Thoracic aorta (tissue), 2 donors: ENCODE measurements around the gene AKT2. TPM values are rescaled to one million over a fixed set of nuclear protein-coding genes. Genes with fewer than 3 reads are reported as not detected.

ENCODE experiments used
- ATAC-seq: fragments of 150-250 bp; one replicate; pipeline ENCODE4 v1.8.0; 2017; ENCODE audit warnings: low read depth; ENCODE audit not compliant: insufficient number of reproducible peaks, low FRiP score
- DNase-seq: peaks from one replicate; pipeline ENCODE4 v3.0.0-alpha.2; 2020; ENCODE audit warnings: low spot score
- H3K27ac ChIP-seq, 2 donors: fragments of 200-600 bp; sonication (generic); 1 replicate in 1 of 2; 2 replicates in 1 of 2; pipeline ENCODE4 v1.5.1; 2016; ENCODE audit warnings: mild to moderate bottlenecking in 2 of 2, moderate library complexity in 2 of 2
- H3K27me3 ChIP-seq: fragments of 200-600 bp; sonication (generic); replicated peaks from 2 replicates; pipeline ENCODE4 v1.6.0; 2016; ENCODE audit warnings: mild to moderate bottlenecking; ENCODE audit not compliant: insufficient read depth
- H3K36me3 ChIP-seq: fragments of 200-600 bp; sonication (generic); one replicate; pipeline ENCODE4 v1.5.1; 2016
- H3K4me1 ChIP-seq, 2 donors: fragments of 200-600 bp; sonication (generic); 1 replicate in 1 of 2; 2 replicates in 1 of 2; pipeline versions ENCODE4 v1.5.1 to v1.6.0; 2016; ENCODE audit warnings: low read depth in 2 of 2, mild to moderate bottlenecking in 1 of 2; ENCODE audit not compliant: control insufficient read depth in 1 of 2
- H3K4me3 ChIP-seq: fragments of 200-600 bp; sonication (generic); 2 replicates; pipeline ENCODE4 v1.5.1; 2016; ENCODE audit warnings: mild to moderate bottlenecking
- H3K9me3 ChIP-seq: fragments of 200-600 bp; sonication (generic); 2 replicates; pipeline ENCODE4 v1.5.1; 2016
- total RNA-seq, 2 donors: library from RNA; depleted of rRNA; stranded (reverse); fragments of >200 nt; gene quantifications; one replicate each; pipeline versions ENCODE4 v1.1.0 to v1.2.3, GENCODE V29; 2016
- TF ChIP-seq, protein P1 (sequence below): fragments of 200-600 bp; sonication (generic); IDR thresholded peaks from one replicate; pipeline ENCODE4 v1.5.1; 2019; ENCODE audit warnings: antibody characterized with exemption

AKT2 gene
- total RNA-seq, 2 donors from 2014 or later: 94.5 to 138 TPM

DNA sequence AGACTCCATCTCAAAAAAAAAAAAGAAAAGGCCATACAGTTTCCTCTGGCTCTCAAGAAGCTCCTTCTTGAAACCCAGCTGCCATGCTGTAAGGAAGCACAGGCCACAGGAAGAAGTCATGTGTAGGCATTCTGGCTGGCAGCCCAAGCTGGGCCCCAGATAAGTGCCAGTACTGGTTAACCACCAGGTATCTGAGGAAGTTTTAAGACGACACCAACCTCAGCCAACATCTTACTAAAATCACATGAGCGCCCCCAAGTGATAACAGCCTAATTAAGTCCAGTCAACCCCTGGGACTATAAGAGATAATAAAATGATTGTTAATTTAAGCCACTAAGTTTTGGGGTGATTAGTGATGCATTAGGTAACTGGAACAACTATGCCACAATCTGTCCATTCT lies 27.4 kb upstream of the AKT2 start:
- no peaks in the 10 kb centered on the region for H3K36me3 ChIP-seq
- peaks cover 0 to 5% of the 10 kb centered on the region in 2 donors for H3K4me1 ChIP-seq
- H3K27ac ChIP-seq: no peak overlapping the region
- no peak for DNase-seq
- H3K27me3 ChIP-seq: no peaks in the 10 kb centered on the region
- TF ChIP-seq, protein P1, sequence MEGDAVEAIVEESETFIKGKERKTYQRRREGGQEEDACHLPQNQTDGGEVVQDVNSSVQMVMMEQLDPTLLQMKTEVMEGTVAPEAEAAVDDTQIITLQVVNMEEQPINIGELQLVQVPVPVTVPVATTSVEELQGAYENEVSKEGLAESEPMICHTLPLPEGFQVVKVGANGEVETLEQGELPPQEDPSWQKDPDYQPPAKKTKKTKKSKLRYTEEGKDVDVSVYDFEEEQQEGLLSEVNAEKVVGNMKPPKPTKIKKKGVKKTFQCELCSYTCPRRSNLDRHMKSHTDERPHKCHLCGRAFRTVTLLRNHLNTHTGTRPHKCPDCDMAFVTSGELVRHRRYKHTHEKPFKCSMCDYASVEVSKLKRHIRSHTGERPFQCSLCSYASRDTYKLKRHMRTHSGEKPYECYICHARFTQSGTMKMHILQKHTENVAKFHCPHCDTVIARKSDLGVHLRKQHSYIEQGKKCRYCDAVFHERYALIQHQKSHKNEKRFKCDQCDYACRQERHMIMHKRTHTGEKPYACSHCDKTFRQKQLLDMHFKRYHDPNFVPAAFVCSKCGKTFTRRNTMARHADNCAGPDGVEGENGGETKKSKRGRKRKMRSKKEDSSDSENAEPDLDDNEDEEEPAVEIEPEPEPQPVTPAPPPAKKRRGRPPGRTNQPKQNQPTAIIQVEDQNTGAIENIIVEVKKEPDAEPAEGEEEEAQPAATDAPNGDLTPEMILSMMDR: no peak
- no peaks in the 10 kb centered on the region for H3K9me3 ChIP-seq
- no peak for ATAC-seq
- no peak overlapping the region for H3K4me3 ChIP-seq

GRCh38 chr19:40309666-40310065 lies 24.5 kb upstream of the AKT2 start:
- no peak overlapping the region for H3K27ac ChIP-seq
- no peaks in the 10 kb centered on the region for H3K4me1 ChIP-seq
- no peaks in the 10 kb centered on the region for H3K36me3 ChIP-seq
- no peak for DNase-seq
- H3K27me3 ChIP-seq: no peaks in the 10 kb centered on the region
- H3K9me3 ChIP-seq: no peaks in the 10 kb centered on the region
- no peak for ATAC-seq
- TF ChIP-seq, protein P1: no peak
- no peak overlapping the region for H3K4me3 ChIP-seq

- H3K36me3 ChIP-seq: no peaks in the 10 kb centered on the region
- no peaks in the 10 kb centered on the region for H3K9me3 ChIP-seq
- peak; percentile 60 for ATAC-seq
- no peak overlapping the region for H3K4me3 ChIP-seq
- TF ChIP-seq, protein P1: peak; percentile 69
- no peaks in the 10 kb centered on the region for H3K4me1 ChIP-seq
- H3K27ac ChIP-seq: no peak overlapping the region
- no peak for DNase-seq
- H3K27me3 ChIP-seq: no peaks in the 10 kb centered on the region
These were observed 20.3 kb upstream of the AKT2 start for GRCh38 chr19:40305403-40305802.

DNA sequence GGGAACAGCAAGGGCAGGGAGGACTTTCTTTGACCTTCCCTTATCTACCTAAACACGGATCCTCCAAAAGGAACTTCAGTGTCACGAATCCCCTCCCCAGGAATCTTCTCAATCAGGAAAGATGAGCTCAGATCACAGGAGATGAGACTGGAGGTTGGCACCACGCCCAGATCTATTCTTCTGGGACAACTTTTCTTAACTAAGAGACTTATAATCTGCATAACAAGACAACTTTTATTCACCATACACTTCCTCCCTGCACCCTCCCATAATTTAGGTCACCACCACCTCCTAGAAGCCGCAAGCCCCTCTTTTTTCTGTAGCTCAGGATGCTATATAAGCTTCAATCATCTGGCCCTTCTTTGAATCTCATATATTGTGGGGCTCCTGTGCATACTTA lies 19.2 kb upstream of the AKT2 start:
- DNase-seq: no peak

GRCh38 chr19:40303765-40304164 lies 18.6 kb upstream of the AKT2 start:
- Histone ChIP-seq H3K27ac (no peak overlapping the region), H3K4me1 (no peaks in the 10 kb centered on the region), H3K36me3 (no peaks in the 10 kb centered on the region), H3K27me3 (no peaks in the 10 kb centered on the region), H3K9me3 (no peaks in the 10 kb centered on the region), H3K4me3 (no peak overlapping the region)
- no peak for DNase-seq
- TF ChIP-seq, protein P1: no peak
- ATAC-seq: no peak

More for the DNA sequence above, 19.2 kb upstream of the AKT2 start:
- Histone ChIP-seq H3K9me3 (no peaks in the 10 kb centered on the region), H3K27ac (no peak overlapping the region), H3K36me3 (no peaks in the 10 kb centered on the region), H3K4me1 (no peaks in the 10 kb centered on the region), H3K4me3 (no peak overlapping the region), H3K27me3 (no peaks in the 10 kb centered on the region)
- ATAC-seq: no peak
- TF ChIP-seq, protein P1: no peak
